ENCODE measurements around the gene HCN4.

GRCh38 chr15:73324496-73325170 is 44.1 kb downstream of the HCN4 start:
- TF ChIP-seq MAX (IDR thresholded peaks at IDR 0.05; ENCODE audit: insufficient read depth, insufficient read length), result no peak
- TF ChIP-seq CTCF (IDR thresholded peaks at IDR 0.05; ENCODE audit: extremely low read depth in 1 of 2, insufficient read depth in 1 of 2, low read depth in 1 of 2, low read length in 2 of 2), result no peak
- no peak for TF ChIP-seq POLR2A (IDR thresholded peaks at IDR 0.05; ENCODE audit: low read depth, low read length)
- no peak for TF ChIP-seq EZH2 (IDR thresholded peaks at IDR 0.05; ENCODE audit: borderline replicate concordance, low read depth, low read length, severe bottlenecking)
- TF ChIP-seq POLR2AphosphoS5 (IDR thresholded peaks at IDR 0.05; ENCODE audit: insufficient read depth, low read depth, low read length), result no peak
- TF ChIP-seq GATA2 (IDR thresholded peaks at IDR 0.05; ENCODE audit: insufficient read depth, insufficient read length, low read depth, low read length), result no peak
- TF ChIP-seq FOS (IDR thresholded peaks at IDR 0.05; ENCODE audit: borderline replicate concordance, insufficient read depth, low read length), result no peak
- no peak for TF ChIP-seq JUN (IDR thresholded peaks at IDR 0.05; ENCODE audit: borderline replicate concordance, insufficient read depth, insufficient read length, low read depth)

All from endothelial cell of umbilical vein (primary cell).